LHCN-M2 (cell line): ENCODE results near the gene PPWD1. TPM values are rescaled to one million over a fixed set of nuclear protein-coding genes. Genes with fewer than 3 reads are reported as not detected.
A peak's percentile ranks its signal among the peaks of the same experiment; 100 is the strongest.

ENCODE experiments used
- DNase-seq: peaks from one replicate; pipeline ENCODE4 v3.0.0-alpha.2; 2012; ENCODE audit warnings: low read depth
- total RNA-seq: library from RNA; depleted of rRNA; stranded (reverse); fragments of >200 nt; gene quantifications from 2 replicates; pipeline ENCODE4 v1.2.3, GENCODE V29; 2014; rRNA removed

The PPWD1 gene
- total RNA-seq, 1 experiment from 2014 or later: 35.6 TPM

DNA sequence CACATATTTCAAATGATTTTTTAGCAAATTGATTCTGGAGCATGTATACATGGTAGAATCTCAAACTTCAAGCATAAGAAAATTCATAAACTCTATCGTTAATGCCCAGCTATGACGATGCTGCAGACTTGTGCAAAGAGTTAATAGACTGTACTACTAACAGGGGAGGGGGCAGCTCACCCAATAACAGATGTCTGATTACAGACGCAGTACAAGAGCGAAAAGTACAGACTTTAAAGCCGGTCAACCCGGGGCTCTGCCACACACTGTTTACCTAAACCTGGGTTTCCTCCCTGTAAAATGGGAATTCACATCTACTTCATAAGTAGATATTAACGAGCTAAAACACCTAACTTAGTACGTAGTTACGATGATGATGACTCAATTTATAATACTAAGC, 60.4 kb downstream of the PPWD1 start:
- no peak for DNase-seq

GRCh38 chr5:65624025-65624570, 61.0 kb downstream of the PPWD1 start, which contains the start of gene TRIM23:
TSS of gene TRIM23 (minus strand) at chr5:65624333. CDS start at chr5:65624274, 59 bp downstream.
- peak; percentile 91 for DNase-seq

- DNase-seq: peak; percentile 85
Measured at GRCh38 chr5:65624571-65625555, 61.8 kb downstream of the PPWD1 start, which contains the start of the genes SHLD3 and TRAPPC13. TSS of gene SHLD3 (plus strand) at chr5:65625027. CDS start at chr5:65629588, 4,561 bp downstream. TSS of gene TRAPPC13 (plus strand) at chr5:65625027. CDS start at chr5:65625061, 34 bp downstream.

GRCh38 chr5:65625743-65626142, 62.6 kb downstream of the PPWD1 start:
- peak; percentile 2 for DNase-seq

DNA sequence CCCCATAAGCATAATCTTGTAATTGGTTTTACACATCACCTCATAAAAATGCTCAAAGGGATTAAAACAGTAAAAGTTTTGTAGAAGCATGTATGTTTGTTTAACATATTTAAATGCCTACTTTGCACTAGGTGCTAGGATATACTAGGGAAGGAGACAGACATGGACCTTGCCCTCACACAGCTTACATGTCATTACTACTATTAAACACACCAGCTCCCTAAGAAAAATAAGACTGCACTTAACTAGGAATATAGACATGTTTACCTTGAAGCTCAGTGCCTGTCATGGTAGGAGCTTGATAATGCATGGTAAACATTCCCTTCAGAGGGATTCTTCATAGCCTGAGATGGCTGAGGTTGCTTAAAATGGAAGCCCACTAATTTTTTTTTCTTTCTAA, 67.9 kb downstream of the PPWD1 start:
- DNase-seq: no peak

Other genes with a start within 250 kb of the PPWD1 start
- gene ADAMTS6, start 81.4 kb upstream of the PPWD1 start, total RNA-seq: 28.7 and 30.8 TPM in 2 replicates
- gene CENPK, start 128 bp upstream of the PPWD1 start, total RNA-seq: 41.5 and 42.8 TPM in 2 replicates
- gene TRIM23, start 61.0 kb downstream of the PPWD1 start, total RNA-seq: 16.0 and 17.4 TPM in 2 replicates
- gene SHLD3, start 61.7 kb downstream of the PPWD1 start, total RNA-seq: 2.1 and 2.7 TPM in 2 replicates
- gene TRAPPC13, start 61.7 kb downstream of the PPWD1 start, total RNA-seq: 33.4 and 36.3 TPM in 2 replicates
- gene SGTB, start 158.8 kb downstream of the PPWD1 start, total RNA-seq: 12.2 and 14.3 TPM in 2 replicates
- gene NLN, start 158.9 kb downstream of the PPWD1 start, total RNA-seq: 40.7 and 47.1 TPM in 2 replicates